Activated CD8-positive, alpha-beta memory T cell treated with anti-CD3 and anti-CD28 coated beads, Interleukin-2, amount 50 U/mL, for 24 hours (primary cell): ENCODE data around the gene CBFA2T3.

ENCODE experiments used
- DNase-seq: peaks from one replicate; pipeline ENCODE4 v3.0.0-alpha.2; 2020; ENCODE audit errors: extremely low read depth

The CBFA2T3 gene

GRCh38 chr16:88877564-88878289, 99.3 kb downstream of the CBFA2T3 start:
- DNase-seq, result no peak

- DNase-seq, result no peak
Observed at GRCh38 chr16:88876942-88877526, 100.0 kb downstream of the CBFA2T3 start.

GRCh38 chr16:88875703-88876234, 101.2 kb downstream of the CBFA2T3 start:
- no peak for DNase-seq

GRCh38 chr16:88874938-88875599, 101.9 kb downstream of the CBFA2T3 start:
- DNase-seq, result no peak

- no peak for DNase-seq
Observed at GRCh38 chr16:88872650-88873331, 104.2 kb downstream of the CBFA2T3 start.

GRCh38 chr16:88871730-88872416, 105.1 kb downstream of the CBFA2T3 start:
- no peak for DNase-seq

- DNase-seq, result no peak
Observed at GRCh38 chr16:88871349-88871702, 105.7 kb downstream of the CBFA2T3 start.

GRCh38 chr16:88870608-88871348, 106.2 kb downstream of the CBFA2T3 start:
- DNase-seq, result no peak

GRCh38 chr16:88869673-88869980, 107.4 kb downstream of the CBFA2T3 start:
- no peak for DNase-seq

- DNase-seq, result no peak
Observed at GRCh38 chr16:88868974-88869672, 107.9 kb downstream of the CBFA2T3 start.

- no peak for DNase-seq
Observed at GRCh38 chr16:88867581-88868246, 109.3 kb downstream of the CBFA2T3 start.

- no peak for DNase-seq
Observed at GRCh38 chr16:88866151-88866920, 110.7 kb downstream of the CBFA2T3 start, which contains the start of gene PABPN1L. Gene PABPN1L (minus strand): TSS chr16:88866660. CDS start chr16:88866606, 54 bp downstream.

GRCh38 chr16:88865742-88866141, 111.3 kb downstream of the CBFA2T3 start:
- no peak for DNase-seq

GRCh38 chr16:88865310-88865709, 111.7 kb downstream of the CBFA2T3 start:
- DNase-seq, result no peak

GRCh38 chr16:88864521-88864920, 112.5 kb downstream of the CBFA2T3 start:
- DNase-seq, result no peak

GRCh38 chr16:88864099-88864498, 112.9 kb downstream of the CBFA2T3 start:
- DNase-seq, result no peak

- DNase-seq, result no peak
Observed at GRCh38 chr16:88863426-88863825, 113.6 kb downstream of the CBFA2T3 start.

- no peak for DNase-seq
Observed at GRCh38 chr16:88862968-88863367, 114.0 kb downstream of the CBFA2T3 start.

- no peak for DNase-seq
Observed at GRCh38 chr16:88861359-88861758, 115.6 kb downstream of the CBFA2T3 start.
